NT2/D1 (cell line): ENCODE measurements around the gene ADK.

Experiments used
- SUZ12 ChIP-seq: IDR thresholded peaks from 2 replicates; pipeline ENCODE4 v1.6.1; 2011; ENCODE audit not compliant: insufficient read length, insufficient read depth; ENCODE audit errors: extremely low read depth
- YY1 ChIP-seq: IDR thresholded peaks from 2 replicates; pipeline ENCODE4 v1.6.1; 2011; ENCODE audit not compliant: insufficient read length, insufficient read depth
- ZNF274 ChIP-seq: IDR thresholded peaks from 2 replicates; pipeline ENCODE4 v1.6.1; 2011; ENCODE audit warnings: mild to moderate bottlenecking, low read depth, low read length

- TF ChIP-seq YY1 (no peak), ZNF274 (no peak), SUZ12 (no peak)
Measured at GRCh38 chr10:74282151-74282847, 131.3 kb downstream of the ADK start.
